NT2/D1 (cell line): ENCODE results near the gene PRDX5.

ENCODE experiments used
- SUZ12 ChIP-seq: IDR thresholded peaks from 2 replicates; pipeline ENCODE4 v1.6.1; 2011; ENCODE audit not compliant: insufficient read length, insufficient read depth; ENCODE audit errors: extremely low read depth
- YY1 ChIP-seq: IDR thresholded peaks from 2 replicates; pipeline ENCODE4 v1.6.1; 2011; ENCODE audit not compliant: insufficient read length, insufficient read depth

DNA sequence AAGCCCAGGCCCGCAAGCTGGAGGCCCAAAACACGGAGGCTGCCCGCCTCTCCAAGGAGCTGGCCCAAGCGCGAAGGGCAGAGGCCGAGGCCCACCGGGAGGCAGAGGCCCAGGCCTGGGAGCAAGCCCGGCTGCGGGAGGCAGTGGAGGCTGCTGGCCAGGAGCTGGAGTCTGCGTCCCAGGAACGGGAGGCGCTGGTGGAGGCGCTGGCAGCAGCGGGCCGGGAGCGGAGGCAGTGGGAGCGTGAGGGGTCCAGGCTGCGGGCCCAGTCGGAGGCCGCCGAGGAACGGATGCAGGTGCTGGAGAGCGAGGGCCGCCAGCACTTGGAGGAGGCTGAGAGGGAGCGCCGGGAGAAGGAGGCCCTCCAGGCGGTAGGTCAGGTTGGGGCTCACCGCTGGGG is 26.9 kb downstream of the PRDX5 start:
- TF ChIP-seq YY1 (no peak), SUZ12 (no peak)
